Upper lobe of right lung (tissue), 1 donor: ENCODE data around the gene UBE2S. TPM values are rescaled to one million over a fixed set of nuclear protein-coding genes. Genes with fewer than 3 reads are reported as not detected.
"Not testable (repeated sequence)": the region's sequence is repeated elsewhere in the genome, so short reads cannot be mapped to it uniquely, and the experiment has no call there.

Source experiments
- ATAC-seq: fragments of 200-7000 bp; cut with Tn5 transposase; one replicate; pipeline ENCODE4 v1.9.1; 2020; ENCODE audit warnings: mild to moderate bottlenecking, moderate library complexity
- DNase-seq: peaks from one replicate; pipeline ENCODE4 v3.0.0-alpha.2; 2020
- H3K27ac ChIP-seq: fragments of 200-600 bp; one replicate; pipeline ENCODE4 v1.8.0; 2022
- H3K27me3 ChIP-seq: fragments of 200-600 bp; one replicate; pipeline ENCODE4 v1.8.0; 2022; ENCODE audit warnings: mild to moderate bottlenecking
- H3K36me3 ChIP-seq: fragments of 200-600 bp; one replicate; pipeline ENCODE4 v1.8.0; 2022
- H3K4me1 ChIP-seq: fragments of 200-600 bp; one replicate; pipeline ENCODE4 v1.8.0; 2022
- H3K4me3 ChIP-seq: fragments of 200-600 bp; one replicate; pipeline ENCODE4 v1.8.0; 2022; ENCODE audit warnings: mild to moderate bottlenecking
- H3K9me3 ChIP-seq: fragments of 200-600 bp; one replicate; pipeline ENCODE4 v1.8.0; 2022
- CTCF ChIP-seq: fragments of 200-600 bp; IDR thresholded peaks from one replicate; pipeline ENCODE4 v1.8.0; 2022; ENCODE audit warnings: antibody characterized with exemption
- intact Hi-C: fragments of 100-400 bp; cut with DNase I; formaldehyde crosslinking; loops from one replicate; pipeline ENCODE4 v1.11.0; 2022
- long read RNA-seq: library from polyadenylated mRNA; unstranded; transcript quantifications from one replicate; pipeline ENCODE4 v2.0.0, GENCODE V29; 2021
- total RNA-seq: library from RNA; stranded (reverse); fragmentation: NEBNext Ultra II Directional; extraction: Animal tissue kit (Norgen Biotek cat#: 25700); gene quantifications from one replicate; pipeline ENCODE4 v1.2.1, GENCODE V29; 2021
- donor health status: DM: no; HTN: yes; CAD: no; lungs with severe emphysema.

Gene UBE2S
- total RNA-seq, result 19.5 TPM
- long read RNA-seq, transcript UBE2S-201 (4 exons, 2,548 nt), result major isoform, 55 of 56 reads
- long read RNA-seq, partial matches to known transcripts, result 0 of 56 reads
- long read RNA-seq, other reads (novel, unspliced or antisense), result 1 of 56 reads

GRCh38 chr19:55407550-55407799 lies at the start of gene UBE2S:
UBE2S (minus strand) TSS chr19:55407788; CDS start chr19:55407589, 199 bp downstream.
- DNase-seq, H3K27me3 ChIP-seq, ATAC-seq, H3K9me3 ChIP-seq, intact Hi-C loops: not testable (repeated sequence)
- Histone ChIP-seq H3K27ac (peak within 1 kb of the TSS; percentile 98), H3K4me3 (peak within 1 kb of the TSS; percentile 68), H3K4me1 (peaks cover 16% of the 10 kb centered on the region), H3K36me3 (peaks cover 19% of the 10 kb centered on the region)

- no peak for DNase-seq
- Histone ChIP-seq H3K4me1 (peaks cover 11% of the 10 kb centered on the region), H3K4me3 (no peak overlapping the region), H3K27ac (no peak overlapping the region), H3K36me3 (no peaks in the 10 kb centered on the region), H3K27me3 (peaks cover 15% of the 10 kb centered on the region), H3K9me3 (no peaks in the 10 kb centered on the region)
- ATAC-seq, result no peak
- intact Hi-C loops, result no loop called here
- TF ChIP-seq CTCF, result no peak
These were observed 48.8 kb upstream of the UBE2S start for GRCh38 chr19:55456347-55456746.

DNA sequence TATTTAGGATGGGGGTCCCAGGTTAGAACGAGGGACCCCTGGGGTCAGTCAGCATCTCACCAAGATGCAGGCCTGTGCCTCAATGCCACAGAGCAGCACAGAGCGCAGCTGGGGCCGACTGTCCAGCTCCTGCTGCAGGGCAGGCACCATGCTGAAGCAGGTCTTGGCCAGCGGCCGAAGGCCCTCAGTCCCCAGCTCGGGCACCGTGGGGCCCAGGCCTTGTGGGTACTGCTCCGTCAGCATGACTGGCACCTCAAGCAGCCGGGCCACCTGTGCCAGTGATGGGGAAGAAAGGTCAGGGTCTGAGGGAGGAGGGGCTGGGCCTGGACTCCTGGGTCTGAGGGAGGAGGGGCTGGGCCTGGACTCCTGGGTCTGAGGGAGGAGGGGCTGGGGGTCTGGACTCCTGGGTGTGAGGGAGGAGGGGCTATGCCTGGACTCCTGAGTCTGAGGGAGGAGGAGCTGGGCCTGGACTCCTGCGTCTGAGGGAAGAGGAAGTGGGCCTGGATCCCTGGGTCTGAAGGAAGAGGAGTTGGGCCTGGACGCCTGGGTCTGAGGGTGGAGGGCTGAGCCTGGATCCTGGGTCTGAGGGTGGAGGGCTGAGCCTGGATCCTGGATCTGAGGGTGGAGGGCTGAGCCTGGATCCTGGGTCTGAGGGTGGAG lies 48.1 kb upstream of the UBE2S start:
- intact Hi-C loops, result no loop called here
- no peak for TF ChIP-seq CTCF
- Histone ChIP-seq H3K4me3 (no peak overlapping the region), H3K27ac (no peak overlapping the region), H3K36me3 (no peaks in the 10 kb centered on the region), H3K27me3 (peaks cover 16% of the 10 kb centered on the region), H3K4me1 (peaks cover 11% of the 10 kb centered on the region), H3K9me3 (no peaks in the 10 kb centered on the region)
- ATAC-seq (no peak), DNase-seq (no peak)

GRCh38 chr19:55454787-55455243 lies 47.2 kb upstream of the UBE2S start:
- Histone ChIP-seq H3K4me1 (peaks cover 11% of the 10 kb centered on the region), H3K36me3 (no peaks in the 10 kb centered on the region), H3K4me3 (no peak overlapping the region), H3K9me3 (no peaks in the 10 kb centered on the region), H3K27ac (no peak overlapping the region), H3K27me3 (peaks cover 16% of the 10 kb centered on the region)
- DNase-seq (no peak), ATAC-seq (peak; percentile 15)
- TF ChIP-seq CTCF, result peak; percentile 42
- intact Hi-C loops, result no loop called here

- H3K4me3 ChIP-seq, result no peak overlapping the region
- H3K27me3 ChIP-seq, result peaks cover 25% of the 10 kb centered on the region
- H3K4me1 ChIP-seq, result peaks cover 11% of the 10 kb centered on the region
- H3K36me3 ChIP-seq, result no peaks in the 10 kb centered on the region
- intact Hi-C loops, result no loop called here
- no peak overlapping the region for H3K27ac ChIP-seq
- ATAC-seq (no peak), DNase-seq (no peak)
- H3K9me3 ChIP-seq, result no peaks in the 10 kb centered on the region
- TF ChIP-seq CTCF, result no peak
These were observed 46.1 kb upstream of the UBE2S start for GRCh38 chr19:55453511-55454260.

DNA sequence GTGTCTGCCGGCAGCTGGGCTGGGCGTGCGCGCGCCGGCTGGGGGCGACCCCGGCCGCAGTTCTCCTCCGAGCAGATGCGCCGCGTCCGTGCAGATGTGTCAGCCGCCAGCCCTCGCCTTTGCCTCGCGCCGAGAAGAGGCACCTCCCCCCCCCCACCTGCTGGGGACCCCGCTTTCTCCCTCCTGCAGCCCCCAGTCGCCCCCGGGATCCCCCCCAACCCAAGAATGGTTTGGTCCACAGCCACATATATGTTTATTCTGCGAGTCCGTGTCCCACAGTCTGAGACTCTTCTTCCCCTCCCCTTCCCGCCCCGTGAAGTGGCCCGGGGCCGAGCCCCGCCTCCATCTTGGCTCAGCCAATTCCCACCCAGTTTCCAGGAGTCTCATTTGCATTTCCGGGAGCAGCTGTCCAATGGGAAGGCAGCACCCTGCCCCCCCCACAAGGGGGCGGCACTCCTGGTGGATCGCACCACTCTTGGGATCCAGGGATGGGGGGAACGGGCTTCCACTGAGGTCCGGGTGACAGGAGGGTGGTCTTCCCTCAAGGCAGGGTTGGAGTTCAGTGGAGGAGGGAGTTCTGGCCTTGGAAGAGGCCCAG lies 45.3 kb upstream of the UBE2S start:
- Histone ChIP-seq H3K36me3 (no peaks in the 10 kb centered on the region), H3K9me3 (no peaks in the 10 kb centered on the region), H3K4me3 (no peak overlapping the region), H3K27ac (no peak overlapping the region), H3K4me1 (peaks cover 11% of the 10 kb centered on the region), H3K27me3 (peaks cover 25% of the 10 kb centered on the region)
- TF ChIP-seq CTCF, result no peak
- peak; percentile 62 for ATAC-seq
- intact Hi-C loops, result no loop called here
- DNase-seq, result no peak
